ENCODE results near the gene RHOF. TPM values are rescaled to one million over a fixed set of nuclear protein-coding genes. Genes with fewer than 3 reads are reported as not detected.

RHOF gene
- total and polyA plus RNA-seq, 4 donors, result 0.97 to 7.0 (median 3.5) TPM

- peaks cover 0 to 2% (median 0%) of the 10 kb centered on the region in 4 donors for H3K36me3 ChIP-seq (ENCODE audit: control insufficient read depth in 4 of 4, insufficient read depth in 3 of 4, low read depth in 1 of 4, low read length in 3 of 4)
- peak overlapping the region; percentile 99 to 100 for H3K27ac ChIP-seq (ENCODE audit: low read depth in 1 of 2, low read length in 2 of 2)
- peaks cover 0 to 43% (median 32%) of the 10 kb centered on the region in 4 donors for H3K4me1 ChIP-seq (ENCODE audit: control insufficient read depth in 4 of 4, insufficient read depth in 4 of 4, low read length in 3 of 4)
- H3K27me3 ChIP-seq (ENCODE audit: control insufficient read depth in 4 of 4, insufficient read depth in 4 of 4, low read length in 3 of 4), result no peaks in the 10 kb centered on the region
- H3K9ac ChIP-seq (ENCODE audit: low read depth in 1 of 2, low read length in 2 of 2), result peak overlapping the region; percentile 83 to 99
- DNase-seq (ENCODE audit: low spot score), result no peak
- WGBS, result 2% methylated on average over 18 of the region's 18 CpGs
- peak overlapping the region; percentile 76 to 93 (median 89) for H3K4me3 ChIP-seq (ENCODE audit: low read depth in 1 of 3, low read length in 3 of 3)
- no peak for TF ChIP-seq JUND (IDR thresholded peaks at IDR 0.05)
- peak; percentile 25 for TF ChIP-seq REST (IDR thresholded peaks at IDR 0.05)
- no peaks in the 10 kb centered on the region for H3K9me3 ChIP-seq (ENCODE audit: control insufficient read depth in 4 of 4, low read length in 3 of 4)
Measured at GRCh38 chr12:121801595-121802484, 8.4 kb upstream of the RHOF start.

DNA sequence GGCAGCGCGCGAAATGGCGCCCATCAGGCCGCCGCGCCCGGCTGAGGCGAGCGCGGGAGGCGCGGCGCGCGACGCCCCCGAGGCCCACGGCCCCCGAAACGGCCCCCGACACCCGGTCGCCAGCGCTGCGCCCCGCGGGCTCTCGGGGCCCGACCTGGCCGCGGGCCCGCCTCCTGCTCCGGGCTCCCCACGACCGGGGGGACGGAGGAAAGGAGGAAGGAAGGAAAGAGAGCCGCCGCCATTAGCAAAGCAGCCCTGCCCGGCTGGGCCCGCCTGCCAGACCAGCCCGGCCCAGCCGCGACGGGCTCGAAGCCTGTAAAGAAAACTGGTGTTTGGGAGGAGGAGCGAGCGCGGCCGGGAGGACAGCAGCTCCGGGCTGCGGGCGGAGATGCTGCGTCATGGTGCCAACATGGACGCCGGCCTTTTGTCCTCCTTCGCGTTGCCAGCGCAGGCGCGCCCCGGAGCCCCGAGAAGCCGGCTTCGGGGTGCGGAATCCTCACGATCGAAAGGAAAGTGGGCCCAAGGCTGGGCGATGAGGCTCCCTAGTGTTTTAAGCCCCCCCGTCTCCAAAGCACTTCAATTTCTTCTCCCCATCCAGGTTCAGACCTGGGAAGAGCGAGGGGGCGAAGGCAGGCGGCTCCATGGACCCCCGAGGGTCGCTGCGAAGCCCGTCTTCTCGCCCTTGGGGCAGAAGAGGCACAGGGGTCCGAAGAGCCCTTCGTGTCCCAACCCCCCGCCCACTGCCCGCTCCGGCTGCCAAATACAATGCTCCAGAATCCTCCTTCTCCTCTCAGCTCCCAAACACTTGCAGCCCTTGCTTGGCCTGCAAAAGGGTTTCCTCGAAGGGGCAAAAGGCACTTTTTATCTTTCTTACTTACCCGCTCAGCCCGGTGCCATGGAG lies 7.5 kb upstream of the RHOF start:
- Histone ChIP-seq H3K4me1 (ENCODE audit: control insufficient read depth in 4 of 4, insufficient read depth in 4 of 4, low read length in 3 of 4) (peaks cover 5 to 42% (median 34%) of the 10 kb centered on the region in 4 donors), H3K9ac (ENCODE audit: low read depth in 1 of 2, low read length in 2 of 2) (peak overlapping the region; percentile 83 to 99), H3K4me3 (ENCODE audit: low read depth in 1 of 3, low read length in 3 of 3) (peak overlapping the region; percentile 76 to 93 (median 89)), H3K27ac (ENCODE audit: low read depth in 1 of 2, low read length in 2 of 2) (peak overlapping the region; percentile 99 to 100), H3K36me3 (ENCODE audit: control insufficient read depth in 4 of 4, insufficient read depth in 3 of 4, low read depth in 1 of 4, low read length in 3 of 4) (peaks cover 0 to 2% (median 0%) of the 10 kb centered on the region in 4 donors), H3K9me3 (ENCODE audit: control insufficient read depth in 4 of 4, low read length in 3 of 4) (no peaks in the 10 kb centered on the region), H3K27me3 (ENCODE audit: control insufficient read depth in 4 of 4, insufficient read depth in 4 of 4, low read length in 3 of 4) (no peaks in the 10 kb centered on the region)
- WGBS, result under 1% methylated on average over 86 of the region's 86 CpGs
- peak; percentile 98 for TF ChIP-seq YY1 (IDR thresholded peaks at IDR 0.05)
- peak; percentile 44 for TF ChIP-seq REST (IDR thresholded peaks at IDR 0.05)
- no peak for TF ChIP-seq RAD21 (IDR thresholded peaks at IDR 0.05)
- peak; percentile 30 for TF ChIP-seq TAF1 (conservative IDR thresholded peaks at IDR 0.05)
- no peak for TF ChIP-seq RXRA (IDR thresholded peaks at IDR 0.05)
- peak; percentile 13 for TF ChIP-seq SP1 (IDR thresholded peaks at IDR 0.05)
- peak; percentile 84 for DNase-seq (ENCODE audit: low spot score)
